Endothelial cell of umbilical vein (primary cell): ENCODE results near the gene OPCML. TPM values are rescaled to one million over a fixed set of nuclear protein-coding genes. Genes with fewer than 3 reads are reported as not detected.

Experiments
- BruUV-seq: library from RNA; stranded (reverse); fragments of 400-500 nt; replicated peaks from 2 replicates; lab custom pipeline; 2021; lab: Mats Ljungman, UMichigan
- CTCF ChIA-PET: fragments of 300-600, 350-600 bp; sonication (Branson Sonifier 250); formaldehyde crosslinking; loops from one replicate; lab custom pipeline; 2021; ENCODE audit warnings: antibody characterized with exemption, inconsistent platforms; lab: Charles Lee
- POLR2A ChIA-PET: fragments of 300-600, 350-600 bp; sonication (Branson Sonifier 250); formaldehyde crosslinking; loops from one replicate; lab custom pipeline; 2021; ENCODE audit warnings: antibody characterized with exemption, inconsistent platforms; lab: Charles Lee
- DNase-seq: peaks from one replicate; pipeline ENCODE4 v3.0.0-alpha.2; 2011; ENCODE audit warnings: low read depth, low spot score
- FAIRE-seq: peaks from 2 replicates; lab custom pipeline; 2011; peaks lifted over from hg19 to GRCh38; lab: Jason Lieb, UNC
- H2AFZ ChIP-seq: 2 replicates; pipeline ENCODE4 v1.6.0; 2012; ENCODE audit warnings: low read depth, low read length, control low read depth, inconsistent platforms
- H3K27ac ChIP-seq: 2 replicates; pipeline ENCODE4 v1.5.1; 2011; ENCODE audit warnings: low read depth, mild to moderate bottlenecking, control low read depth, low read length, moderate library complexity; ENCODE audit not compliant: insufficient read depth
- H3K27me3 ChIP-seq, 2 experiments: 2 replicates each; pipeline versions ENCODE4 v1.6.0 to v1.6.1; 2011; ENCODE audit warnings: low read length in 2 of 2, mixed read lengths in 1 of 2; ENCODE audit not compliant: control insufficient read depth in 2 of 2, insufficient read depth in 2 of 2
- H3K36me3 ChIP-seq, 2 experiments: 2 replicates in 1 of 2; 3 replicates in 1 of 2; pipeline ENCODE4 v1.5.1; 2011; ENCODE audit warnings: low read length in 2 of 2, mild to moderate bottlenecking in 1 of 2, moderate library complexity in 1 of 2; ENCODE audit not compliant: control insufficient read depth in 2 of 2, insufficient read depth in 2 of 2; ENCODE audit errors: extremely low read depth in 1 of 2
- H3K4me1 ChIP-seq: 3 replicates; pipeline ENCODE4 v1.5.1; 2011; ENCODE audit warnings: mild to moderate bottlenecking, low read length; ENCODE audit not compliant: control insufficient read depth, insufficient read depth; ENCODE audit errors: extremely low read depth
- H3K4me2 ChIP-seq: 2 replicates; pipeline ENCODE4 v1.6.1; 2011; ENCODE audit warnings: low read length, control low read depth, mixed read lengths; ENCODE audit not compliant: insufficient read depth
- H3K4me3 ChIP-seq, 3 experiments: fragments of 200-600 bp in 1 of 3; sonication (generic), shearing (Covaris generic) in 1 of 3; replicated peaks in 1 of 3; 2 replicates each; pipeline ENCODE4 v1.5.1; 2011 to 2016; ENCODE audit warnings: control low read depth in 3 of 3, low read length in 3 of 3, mild to moderate bottlenecking in 2 of 3, inconsistent platforms in 1 of 3, low read depth in 1 of 3, moderate library complexity in 1 of 3; ENCODE audit not compliant: insufficient read depth in 1 of 3
- H3K79me2 ChIP-seq: 2 replicates; pipeline ENCODE4 v1.6.0; 2012; ENCODE audit warnings: low read length, inconsistent platforms; ENCODE audit not compliant: control insufficient read depth, insufficient read depth
- H3K9ac ChIP-seq: replicated peaks from 2 replicates; pipeline ENCODE3; 2011; ENCODE audit warnings: low read length, control low read depth; ENCODE audit not compliant: insufficient read depth; ENCODE audit errors: extremely low read depth
- H3K9me1 ChIP-seq: replicated peaks from 3 replicates; pipeline ENCODE4 v1.6.0; 2011; ENCODE audit warnings: mild to moderate bottlenecking, low read length; ENCODE audit not compliant: control insufficient read depth, insufficient read depth; ENCODE audit errors: extremely low read depth
- H3K9me3 ChIP-seq: replicated peaks from 2 replicates; pipeline ENCODE4 v1.5.1; 2012; ENCODE audit warnings: low read length, inconsistent platforms; ENCODE audit not compliant: control insufficient read depth, insufficient read depth
- H4K20me1 ChIP-seq: replicated peaks from 2 replicates; pipeline ENCODE3; 2011; ENCODE audit warnings: mild to moderate bottlenecking, low read length; ENCODE audit not compliant: control insufficient read depth, insufficient read depth; ENCODE audit errors: extremely low read depth
- CTCF ChIP-seq, 2 donors: IDR thresholded peaks; 1 replicate in 1 of 2; 2 replicates in 1 of 2; pipeline ENCODE4 v1.5.1; 2011; ENCODE audit warnings: low read length in 2 of 2, mild to moderate bottlenecking in 2 of 2, moderate library complexity in 2 of 2, control low read depth in 1 of 2, inconsistent platforms in 1 of 2, low read depth in 1 of 2; ENCODE audit not compliant: insufficient read depth in 1 of 2; ENCODE audit errors: extremely low read depth in 1 of 2
- EZH2 ChIP-seq: IDR thresholded peaks from 2 replicates; pipeline ENCODE4 v1.6.1; 2012; ENCODE audit warnings: borderline replicate concordance, low read depth, mild to moderate bottlenecking, moderate library complexity, low read length, inconsistent platforms; ENCODE audit not compliant: severe bottlenecking
- FOS ChIP-seq: IDR thresholded peaks from 2 replicates; pipeline ENCODE4 v1.6.1; 2011; ENCODE audit warnings: mild to moderate bottlenecking, low read length, moderate library complexity, borderline replicate concordance; ENCODE audit not compliant: insufficient read depth
- GATA2 ChIP-seq: IDR thresholded peaks from 2 replicates; pipeline ENCODE4 v1.7.0; 2011; ENCODE audit warnings: low read depth, mild to moderate bottlenecking, moderate library complexity, mixed read lengths, low read length; ENCODE audit not compliant: insufficient read length, insufficient read depth
- JUN ChIP-seq: IDR thresholded peaks from 2 replicates; pipeline ENCODE4 v1.6.1; 2011; ENCODE audit warnings: borderline replicate concordance, low read depth; ENCODE audit not compliant: insufficient read length, insufficient read depth
- MYC ChIP-seq: IDR thresholded peaks from one replicate; pipeline ENCODE4 v1.6.1; 2011; ENCODE audit warnings: mild to moderate bottlenecking, low read depth, low read length
- POLR2A ChIP-seq: IDR thresholded peaks from 2 replicates; pipeline ENCODE4 v1.6.1; 2012; ENCODE audit warnings: low read depth, mild to moderate bottlenecking, control low read depth, low read length
- POLR2AphosphoS5 ChIP-seq: IDR thresholded peaks from 2 replicates; pipeline ENCODE4 v1.6.1; 2012; ENCODE audit warnings: low read depth, mild to moderate bottlenecking, control low read depth, low read length, moderate library complexity; ENCODE audit not compliant: insufficient read depth
- dilution Hi-C: fragments of 300-500 bp; cut with MboI; formaldehyde crosslinking; loops from one replicate; pipeline ENCODE4 v1.15.0; 2019; ENCODE audit warnings: low sequenced_read_pairs; ENCODE audit not compliant: extremely low pct_ligation_motif_present
- intact Hi-C: fragments of 100-400 bp; cut with micrococcal nuclease; formaldehyde crosslinking; loops from one replicate; pipeline ENCODE4 v1.10.0; 2022
- polyA plus RNA-seq, 4 experiments: library from polyadenylated mRNA; depleted of rRNA in 3 of 4; stranded (reverse) in 3 of 4; unstranded in 1 of 4; fragments of >200 nt; gene quantifications; 2 replicates each; pipeline versions ENCODE4 v1.2.1 to v1.2.3, GENCODE V29; 2011 to 2012; ENCODE audit warnings: missing spikeins in 1 of 4
- total RNA-seq: library from RNA; stranded (reverse); gene quantifications from 2 replicates; pipeline ENCODE4 v1.2.3, GENCODE V29; 2021
- TF ChIP-seq, protein P1 (sequence below): IDR thresholded peaks from 2 replicates; pipeline ENCODE4 v1.6.1; 2011; ENCODE audit not compliant: insufficient read depth, insufficient read length

Gene OPCML
- total and polyA plus RNA-seq, 2 donors (not counting 3 experiments of a cell fraction or from before 2014, with no cell fraction given) = not detected

DNA sequence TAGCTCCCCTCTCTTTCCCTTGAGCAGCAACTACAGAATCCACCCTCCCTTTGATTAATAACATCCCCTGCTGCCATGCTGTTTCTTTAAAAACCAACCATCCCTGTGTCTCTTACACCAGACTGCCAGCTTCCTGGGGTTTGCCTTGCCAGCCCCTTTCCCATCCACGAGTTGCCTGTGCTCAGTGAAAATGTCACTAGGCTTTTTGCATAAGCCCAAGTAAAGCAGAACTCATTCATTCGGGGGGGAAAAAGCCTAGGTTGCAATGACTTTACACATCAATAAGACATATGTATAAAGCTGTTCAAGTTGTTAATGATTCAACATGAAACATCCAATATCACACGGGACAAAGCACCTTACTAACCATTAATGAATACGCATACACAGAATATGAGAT, 398.7 kb downstream of the OPCML start:
- DNase-seq = no peak
- H4K20me1 ChIP-seq = no peaks in the 10 kb centered on the region
- no peak overlapping the region for H3K4me2 ChIP-seq
- H3K4me1 ChIP-seq = no peaks in the 10 kb centered on the region
- POLR2A ChIA-PET = no interaction called here
- no peak for TF ChIP-seq MYC
- TF ChIP-seq FOS = no peak
- TF ChIP-seq POLR2A = no peak
- TF ChIP-seq POLR2AphosphoS5 = no peak
- TF ChIP-seq JUN = no peak
- TF ChIP-seq GATA2 = no peak
- TF ChIP-seq, protein P1, sequence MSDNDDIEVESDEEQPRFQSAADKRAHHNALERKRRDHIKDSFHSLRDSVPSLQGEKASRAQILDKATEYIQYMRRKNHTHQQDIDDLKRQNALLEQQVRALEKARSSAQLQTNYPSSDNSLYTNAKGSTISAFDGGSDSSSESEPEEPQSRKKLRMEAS = no peak
- no peak for TF ChIP-seq CTCF (IDR thresholded peaks at IDR 0.05; ENCODE audit: extremely low read depth in 1 of 2, insufficient read depth in 1 of 2, low read depth in 1 of 2, low read length in 2 of 2)
- no peak for TF ChIP-seq EZH2
- no peak overlapping the region for H3K9ac ChIP-seq
- H2AFZ ChIP-seq = no peak overlapping the region
- no peaks in the 10 kb centered on the region for H3K9me1 ChIP-seq
- BruUV-seq = no TSS peak
- CTCF ChIA-PET = interaction anchor here (1.9 kb wide), 1 partner anchor 701 kb away, joined by 15 read pairs; no protein-coding TSS in a partner anchor
- H3K9me3 ChIP-seq = no peaks in the 10 kb centered on the region
- no peak overlapping the region for H3K4me3 ChIP-seq
- dilution Hi-C loops = no loop called here
- no peak overlapping the region for H3K27ac ChIP-seq
- H3K36me3 ChIP-seq = no peaks in the 10 kb centered on the region
- intact Hi-C loops = loop anchor here (1.0 kb wide), 1 partner anchor 688 kb away; no protein-coding TSS in a partner anchor
- FAIRE-seq = no peak
- no peaks in the 10 kb centered on the region for H3K27me3 ChIP-seq
- H3K79me2 ChIP-seq = no peaks in the 10 kb centered on the region
